Neutrophil (primary cell): Measurements from ENCODE around the gene PCDH12.
A peak's percentile ranks its signal among the peaks of the same experiment; 100 is the strongest.

Source experiments
- H3K27ac ChIP-seq: fragments of 200-600 bp; sonication (generic); 2 replicates; pipeline ENCODE4 v1.5.1; 2016; ENCODE audit warnings: mild to moderate bottlenecking, moderate library complexity
- H3K27me3 ChIP-seq: fragments of 200-600 bp; sonication (generic); 2 replicates; pipeline ENCODE4 v1.6.0; 2016; ENCODE audit warnings: mild to moderate bottlenecking
- H3K36me3 ChIP-seq: fragments of 200-600 bp; sonication (generic); 2 replicates; pipeline ENCODE4 v1.5.1; 2017
- H3K4me1 ChIP-seq, 2 experiments: fragments of 200-600 bp in 1 of 2; sonication (generic) in 1 of 2; 1 replicate in 1 of 2; 2 replicates in 1 of 2; pipeline versions ENCODE4 v1.5.1 to v1.6.1; 2013 to 2016; ENCODE audit warnings: low read depth in 1 of 2, low read length in 1 of 2, mild to moderate bottlenecking in 1 of 2, moderate library complexity in 1 of 2; ENCODE audit not compliant: control insufficient read depth in 1 of 2, insufficient read depth in 1 of 2
- H3K4me3 ChIP-seq, 2 experiments: fragments of 200-600 bp in 1 of 2; sonication (generic) in 1 of 2; 1 replicate in 1 of 2; 2 replicates in 1 of 2; pipeline ENCODE4 v1.5.1; 2013 to 2016; ENCODE audit warnings: low read depth in 1 of 2, low read length in 1 of 2, mild to moderate bottlenecking in 1 of 2, moderate library complexity in 1 of 2
- H3K9me3 ChIP-seq: fragments of 200-600 bp; sonication (generic); 2 replicates; pipeline ENCODE4 v1.5.1; 2016
- CTCF ChIP-seq: fragments of 200-600 bp; sonication (generic); IDR thresholded peaks from 2 replicates; pipeline ENCODE4 v1.5.1; 2016; ENCODE audit warnings: antibody characterized with exemption

The PCDH12 gene

GRCh38 chr5:141958546-141959172 lies 657 bp upstream of the PCDH12 start:
- Histone ChIP-seq H3K4me3 (no peak overlapping the region), H3K27ac (peak overlapping the region; percentile 23), H3K27me3 (no peaks in the 10 kb centered on the region), H3K4me1 (peaks cover 38 to 46% of the 10 kb centered on the region in 2 experiments), H3K36me3 (no peaks in the 10 kb centered on the region), H3K9me3 (no peaks in the 10 kb centered on the region)
- TF ChIP-seq CTCF: no peak

- H3K4me3 ChIP-seq: no peak overlapping the region
- H3K9me3 ChIP-seq: no peaks in the 10 kb centered on the region
- H3K27me3 ChIP-seq: no peaks in the 10 kb centered on the region
- H3K36me3 ChIP-seq: no peaks in the 10 kb centered on the region
- no peak overlapping the region for H3K27ac ChIP-seq
- peaks cover 46 to 54% of the 10 kb centered on the region in 2 experiments for H3K4me1 ChIP-seq
- no peak for TF ChIP-seq CTCF
These were observed 520 bp downstream of the PCDH12 start for GRCh38 chr5:141957367-141957996.

GRCh38 chr5:141954194-141954593 lies 3.8 kb downstream of the PCDH12 start:
- no peaks in the 10 kb centered on the region for H3K36me3 ChIP-seq
- no peaks in the 10 kb centered on the region for H3K9me3 ChIP-seq
- no peaks in the 10 kb centered on the region for H3K27me3 ChIP-seq
- H3K27ac ChIP-seq: peak overlapping the region; percentile 48
- TF ChIP-seq CTCF: no peak
- H3K4me1 ChIP-seq: peaks cover 44 to 52% of the 10 kb centered on the region in 2 experiments
- H3K4me3 ChIP-seq: no peak overlapping the region

GRCh38 chr5:141952020-141952419 lies 6.0 kb downstream of the PCDH12 start:
- no peak for TF ChIP-seq CTCF
- no peaks in the 10 kb centered on the region for H3K36me3 ChIP-seq

GRCh38 chr5:141951332-141951781 lies 6.6 kb downstream of the PCDH12 start:
- no peak for TF ChIP-seq CTCF
- Histone ChIP-seq H3K27ac (no peak overlapping the region), H3K4me3 (no peak overlapping the region), H3K27me3 (no peaks in the 10 kb centered on the region), H3K9me3 (no peaks in the 10 kb centered on the region), H3K4me1 (peaks cover 26 to 35% of the 10 kb centered on the region in 2 experiments), H3K36me3 (no peaks in the 10 kb centered on the region)

More at GRCh38 chr5:141952020-141952419, 6.0 kb downstream of the PCDH12 start:
- no peak overlapping the region for H3K27ac ChIP-seq
- peaks cover 26 to 33% of the 10 kb centered on the region in 2 experiments for H3K4me1 ChIP-seq
- H3K9me3 ChIP-seq: no peaks in the 10 kb centered on the region
- H3K4me3 ChIP-seq: no peak overlapping the region
- no peaks in the 10 kb centered on the region for H3K27me3 ChIP-seq
